Measurements from ENCODE around the gene CUL4A.

CUL4A gene

GRCh38 chr13:113207890-113208420 lies 1.5 kb upstream of the CUL4A start:
- no peak overlapping the region for H2BK15ac ChIP-seq (ENCODE audit: low read length)
- H3K4ac ChIP-seq (ENCODE audit: low read length) = peak overlapping the region; percentile 55
- H3K18ac ChIP-seq (ENCODE audit: low read length) = peak overlapping the region; percentile 29
- H3K23ac ChIP-seq (ENCODE audit: low read depth, low read length, poor library complexity) = peak overlapping the region; percentile 67
- no peaks in the 10 kb centered on the region for H3K27me3 ChIP-seq (ENCODE audit: control insufficient read depth in 3 of 3, insufficient read depth in 3 of 3, low read depth in 1 of 3, low read length in 3 of 3)
- H3K9ac ChIP-seq (ENCODE audit: low read depth, low read length, poor library complexity) = peak overlapping the region; percentile 91
- H3K36me3 ChIP-seq (replicated peaks in 1 of 2; ENCODE audit: control insufficient read depth in 2 of 2, insufficient read depth in 2 of 2, low read length in 2 of 2) = peaks cover 14 to 59% of the 10 kb centered on the region in 2 donors
- peak overlapping the region; percentile 85 for H3K4me2 ChIP-seq (ENCODE audit: insufficient read depth, low read length, poor library complexity, severe bottlenecking)
- no peaks in the 10 kb centered on the region for H3K9me3 ChIP-seq (replicated peaks in 1 of 2; ENCODE audit: control insufficient read depth in 2 of 2, insufficient read depth in 1 of 2, low read depth in 1 of 2, low read length in 2 of 2)
- H2AK5ac ChIP-seq (ENCODE audit: low read depth, low read length) = peak overlapping the region; percentile 15
- H2BK5ac ChIP-seq (ENCODE audit: low read length) = no peak overlapping the region
- peaks cover 25% of the 10 kb centered on the region for H3K79me1 ChIP-seq (ENCODE audit: low read depth, low read length)
- H4K8ac ChIP-seq (ENCODE audit: low read depth, low read length) = no peak overlapping the region
- H3K27ac ChIP-seq (replicated peaks; ENCODE audit: low read length) = no peak overlapping the region
- no peak overlapping the region for H2BK120ac ChIP-seq (ENCODE audit: low read depth, low read length)
- no peak overlapping the region for H3K14ac ChIP-seq (ENCODE audit: low read length)
- H3K4me1 ChIP-seq (ENCODE audit: control insufficient read depth in 2 of 2, insufficient read depth in 1 of 2, low read depth in 1 of 2, low read length in 2 of 2) = peaks cover 5 to 17% of the 10 kb centered on the region in 2 donors
- H2AFZ ChIP-seq (ENCODE audit: low read length) = peak overlapping the region; percentile 99
- peak overlapping the region; percentile 98 for H3K4me3 ChIP-seq (ENCODE audit: low read length in 2 of 2)
- no peak overlapping the region for H4K91ac ChIP-seq (ENCODE audit: low read depth, low read length, poor library complexity)
- WGBS, 2 donors (ENCODE audit: extremely low coverage in 2 of 2, insufficient read length in 2 of 2, insufficient replicate concordance in 1 of 2) = no CpG with 5 or more reads among the region's 44 CpGs
- peak; percentile 50 for DNase-seq (ENCODE audit: low spot score)
- no peak overlapping the region for H2BK12ac ChIP-seq (ENCODE audit: low read length)

- peak within 1 kb of the TSS; percentile 85 for H3K4me2 ChIP-seq (ENCODE audit: insufficient read depth, low read length, poor library complexity, severe bottlenecking)
Observed at GRCh38 chr13:113208421-113209335, 735 bp upstream of the CUL4A start, which contains the start of gene PCID2. TSS of gene PCID2 (minus strand) at chr13:113208669. CDS start at chr13:113208634, 35 bp downstream.

GRCh38 chr13:113209759-113210421 lies 477 bp downstream of the CUL4A start:
- Histone ChIP-seq H2AK5ac (ENCODE audit: low read depth, low read length) (no peak overlapping the region), H3K14ac (ENCODE audit: low read length) (no peak overlapping the region), H4K91ac (ENCODE audit: low read depth, low read length, poor library complexity) (no peak overlapping the region), H3K4me2 (ENCODE audit: insufficient read depth, low read length, poor library complexity, severe bottlenecking) (peak overlapping the region; percentile 85), H3K27me3 (ENCODE audit: control insufficient read depth in 3 of 3, insufficient read depth in 3 of 3, low read depth in 1 of 3, low read length in 3 of 3) (no peaks in the 10 kb centered on the region), H3K4ac (ENCODE audit: low read length) (no peak overlapping the region), H3K9me3 (replicated peaks in 1 of 2; ENCODE audit: control insufficient read depth in 2 of 2, insufficient read depth in 1 of 2, low read depth in 1 of 2, low read length in 2 of 2) (no peaks in the 10 kb centered on the region), H3K4me3 (ENCODE audit: low read length in 2 of 2) (peak overlapping the region; percentile 98 to 99), H3K79me1 (ENCODE audit: low read depth, low read length) (peaks cover 16% of the 10 kb centered on the region), H2BK120ac (ENCODE audit: low read depth, low read length) (no peak overlapping the region), H3K9ac (ENCODE audit: low read depth, low read length, poor library complexity) (peak overlapping the region; percentile 96), H3K23ac (ENCODE audit: low read depth, low read length, poor library complexity) (peak overlapping the region; percentile 96), H3K18ac (ENCODE audit: low read length) (peak overlapping the region; percentile 90), H2BK5ac (ENCODE audit: low read length) (peak overlapping the region; percentile 97), H2AFZ (ENCODE audit: low read length) (peak overlapping the region; percentile 99), H2BK12ac (ENCODE audit: low read length) (no peak overlapping the region), H2BK15ac (ENCODE audit: low read length) (no peak overlapping the region), H3K4me1 (ENCODE audit: control insufficient read depth in 2 of 2, insufficient read depth in 1 of 2, low read depth in 1 of 2, low read length in 2 of 2) (peaks cover 6 to 17% of the 10 kb centered on the region in 2 donors), H3K27ac (replicated peaks; ENCODE audit: low read length) (peak overlapping the region; percentile 98), H4K8ac (ENCODE audit: low read depth, low read length) (no peak overlapping the region), H3K36me3 (replicated peaks in 1 of 2; ENCODE audit: control insufficient read depth in 2 of 2, insufficient read depth in 2 of 2, low read length in 2 of 2) (peaks cover 11 to 59% of the 10 kb centered on the region in 2 donors)
- DNase-seq (ENCODE audit: low spot score) = peak; percentile 47
- WGBS, 2 donors (ENCODE audit: extremely low coverage in 2 of 2, insufficient read length in 2 of 2, insufficient replicate concordance in 1 of 2) = no CpG with 5 or more reads among the region's 67 CpGs

More at GRCh38 chr13:113208421-113209335, 735 bp upstream of the CUL4A start, which contains the start of gene PCID2:
- H2AK5ac ChIP-seq (ENCODE audit: low read depth, low read length) = peak within 1 kb of the TSS; percentile 84
- WGBS, 2 donors (ENCODE audit: extremely low coverage in 2 of 2, insufficient read length in 2 of 2, insufficient replicate concordance in 1 of 2) = no CpG with 5 or more reads among the region's 103 CpGs
- peaks cover 5 to 17% of the 10 kb centered on the region in 2 donors for H3K4me1 ChIP-seq (ENCODE audit: control insufficient read depth in 2 of 2, insufficient read depth in 1 of 2, low read depth in 1 of 2, low read length in 2 of 2)
- H2BK15ac ChIP-seq (ENCODE audit: low read length) = peak within 1 kb of the TSS; percentile 65
- H3K4ac ChIP-seq (ENCODE audit: low read length) = peak within 1 kb of the TSS; percentile 55
- peak within 1 kb of the TSS; percentile 97 for H2BK5ac ChIP-seq (ENCODE audit: low read length)
- H3K23ac ChIP-seq (ENCODE audit: low read depth, low read length, poor library complexity) = peak within 1 kb of the TSS; percentile 99
- peak within 1 kb of the TSS; percentile 89 for H3K14ac ChIP-seq (ENCODE audit: low read length)
- peak within 1 kb of the TSS; percentile 32 for H4K8ac ChIP-seq (ENCODE audit: low read depth, low read length)
- H3K9me3 ChIP-seq (replicated peaks in 1 of 2; ENCODE audit: control insufficient read depth in 2 of 2, insufficient read depth in 1 of 2, low read depth in 1 of 2, low read length in 2 of 2) = no peaks in the 10 kb centered on the region
- peaks cover 22% of the 10 kb centered on the region for H3K79me1 ChIP-seq (ENCODE audit: low read depth, low read length)
- H3K4me3 ChIP-seq (ENCODE audit: low read length in 2 of 2) = peak within 1 kb of the TSS; percentile 98 to 99
- H3K18ac ChIP-seq (ENCODE audit: low read length) = peak within 1 kb of the TSS; percentile 99
- H4K91ac ChIP-seq (ENCODE audit: low read depth, low read length, poor library complexity) = peak within 1 kb of the TSS; percentile 53
- peak within 1 kb of the TSS; percentile 98 for H3K27ac ChIP-seq (replicated peaks; ENCODE audit: low read length)
- peak within 1 kb of the TSS; percentile 93 for H3K9ac ChIP-seq (ENCODE audit: low read depth, low read length, poor library complexity)
- H3K27me3 ChIP-seq (ENCODE audit: control insufficient read depth in 3 of 3, insufficient read depth in 3 of 3, low read depth in 1 of 3, low read length in 3 of 3) = no peaks in the 10 kb centered on the region
- DNase-seq (ENCODE audit: low spot score) = peak; percentile 94
- H2AFZ ChIP-seq (ENCODE audit: low read length) = peak within 1 kb of the TSS; percentile 99
- no peak within 1 kb of the TSS for H2BK120ac ChIP-seq (ENCODE audit: low read depth, low read length)
- peak within 1 kb of the TSS; percentile 19 for H2BK12ac ChIP-seq (ENCODE audit: low read length)
- peaks cover 14 to 63% of the 10 kb centered on the region in 2 donors for H3K36me3 ChIP-seq (replicated peaks in 1 of 2; ENCODE audit: control insufficient read depth in 2 of 2, insufficient read depth in 2 of 2, low read length in 2 of 2)
